ENCODE measurements around the gene F2.

DNA sequence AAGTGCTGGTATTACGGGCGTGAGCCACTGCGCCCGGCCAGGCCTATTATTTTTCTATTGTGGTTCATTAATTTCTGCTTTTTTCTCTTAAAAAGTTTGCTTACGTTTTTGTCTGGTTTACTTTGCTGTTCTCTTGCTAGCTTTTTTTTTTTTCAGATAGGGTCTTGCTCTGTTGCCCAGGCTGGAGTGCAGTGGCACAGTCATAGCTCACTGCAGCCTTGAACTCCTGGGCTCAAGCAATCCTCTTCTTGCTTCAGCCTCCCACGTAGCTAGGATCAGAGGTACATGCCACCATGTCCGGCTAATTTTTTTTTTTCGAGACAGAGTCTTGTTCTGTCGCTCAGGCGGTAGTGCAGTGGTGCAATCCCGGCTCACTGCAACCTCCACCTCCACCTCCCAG, 18.7 kb downstream of the F2 start:
- TF ChIP-seq, protein P1, sequence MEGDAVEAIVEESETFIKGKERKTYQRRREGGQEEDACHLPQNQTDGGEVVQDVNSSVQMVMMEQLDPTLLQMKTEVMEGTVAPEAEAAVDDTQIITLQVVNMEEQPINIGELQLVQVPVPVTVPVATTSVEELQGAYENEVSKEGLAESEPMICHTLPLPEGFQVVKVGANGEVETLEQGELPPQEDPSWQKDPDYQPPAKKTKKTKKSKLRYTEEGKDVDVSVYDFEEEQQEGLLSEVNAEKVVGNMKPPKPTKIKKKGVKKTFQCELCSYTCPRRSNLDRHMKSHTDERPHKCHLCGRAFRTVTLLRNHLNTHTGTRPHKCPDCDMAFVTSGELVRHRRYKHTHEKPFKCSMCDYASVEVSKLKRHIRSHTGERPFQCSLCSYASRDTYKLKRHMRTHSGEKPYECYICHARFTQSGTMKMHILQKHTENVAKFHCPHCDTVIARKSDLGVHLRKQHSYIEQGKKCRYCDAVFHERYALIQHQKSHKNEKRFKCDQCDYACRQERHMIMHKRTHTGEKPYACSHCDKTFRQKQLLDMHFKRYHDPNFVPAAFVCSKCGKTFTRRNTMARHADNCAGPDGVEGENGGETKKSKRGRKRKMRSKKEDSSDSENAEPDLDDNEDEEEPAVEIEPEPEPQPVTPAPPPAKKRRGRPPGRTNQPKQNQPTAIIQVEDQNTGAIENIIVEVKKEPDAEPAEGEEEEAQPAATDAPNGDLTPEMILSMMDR (IDR thresholded peaks at IDR 0.05 in 4 of 5, conservative IDR thresholded peaks at IDR 0.05 in 1 of 5) = no peak
- no peak for TF ChIP-seq POLR2A (IDR thresholded peaks at IDR 0.05)
